H1 (cell line): ENCODE measurements around the gene KIR2DL1. TPM values are rescaled to one million over a fixed set of nuclear protein-coding genes. Genes with fewer than 3 reads are reported as not detected.
"Not testable (repeated sequence)": the region's sequence is repeated elsewhere in the genome, so short reads cannot be mapped to it uniquely, and the experiment has no call there.

Source experiments
- CTCF ChIA-PET: fragments of 300-600 bp; sonication (Branson Sonifier 250); formaldehyde crosslinking; loops from one replicate; lab custom pipeline; 2021; ENCODE audit not compliant: partially characterized antibody; lab: Charles Lee
- POLR2A ChIA-PET: fragments of 300-600 bp; sonication (Branson Sonifier 250); formaldehyde crosslinking; loops from one replicate; lab custom pipeline; 2021; ENCODE audit warnings: inconsistent platforms; ENCODE audit not compliant: partially characterized antibody; lab: Charles Lee
- DNase-seq, 2 experiments: peaks; one replicate each; pipeline versions ENCODE4 v3.0.0 to v3.0.0-alpha.2; 2010 to 2022; ENCODE audit warnings: low spot score in 2 of 2, low read depth in 1 of 2, mixed read lengths in 1 of 2
- FAIRE-seq: peaks from 2 replicates; lab custom pipeline; 2011; peaks lifted over from hg19 to GRCh38; lab: Jason Lieb, UNC
- H2AFZ ChIP-seq: 2 replicates; pipeline ENCODE4 v1.8.1; 2012; ENCODE audit warnings: low read length, inconsistent platforms
- H2AK5ac ChIP-seq: 2 replicates; pipeline ENCODE4 v1.6.1; 2013; ENCODE audit warnings: low read depth, low read length
- H2BK120ac ChIP-seq: replicated peaks from 2 replicates; pipeline ENCODE3; 2013; ENCODE audit warnings: low read depth, low read length, inconsistent platforms
- H2BK12ac ChIP-seq: 2 replicates; pipeline ENCODE4 v1.6.1; 2013; ENCODE audit warnings: low read depth, low read length
- H2BK15ac ChIP-seq: 2 replicates; pipeline ENCODE4 v1.6.1; 2013; ENCODE audit warnings: low read length
- H2BK20ac ChIP-seq: 2 replicates; pipeline ENCODE4 v1.6.1; 2013; ENCODE audit warnings: low read length
- H2BK5ac ChIP-seq: 2 replicates; pipeline ENCODE4 v1.6.1; 2013; ENCODE audit warnings: low read depth, low read length
- H3K14ac ChIP-seq: 2 replicates; pipeline ENCODE4 v1.6.1; 2013; ENCODE audit warnings: inconsistent platforms; ENCODE audit not compliant: insufficient read length
- H3K18ac ChIP-seq: 2 replicates; pipeline ENCODE4 v1.6.1; 2013; ENCODE audit warnings: low read length; ENCODE audit errors: extremely low read depth
- H3K23ac ChIP-seq: 2 replicates; pipeline ENCODE4 v1.6.1; 2013; ENCODE audit warnings: inconsistent platforms; ENCODE audit not compliant: insufficient read length
- H3K23me2 ChIP-seq: 2 replicates; pipeline ENCODE4 v1.6.1; 2013; ENCODE audit warnings: low read depth, low read length
- H3K27ac ChIP-seq: 2 replicates; pipeline ENCODE4 v1.6.1; 2011; ENCODE audit warnings: low read depth, low read length, inconsistent platforms
- H3K27me3 ChIP-seq, 4 experiments: replicated peaks in 1 of 4; 1 replicate in 1 of 4; 2 replicates in 3 of 4; pipeline versions ENCODE4 v1.6.1 to v1.8.1; 2011 to 2013; ENCODE audit warnings: low read length in 3 of 4, mild to moderate bottlenecking in 3 of 4, inconsistent platforms in 2 of 4, mixed read lengths in 2 of 4, moderate library complexity in 1 of 4; ENCODE audit not compliant: control insufficient read depth in 3 of 4, insufficient read depth in 3 of 4; ENCODE audit errors: extremely low read depth in 1 of 4
- H3K36me3 ChIP-seq, 4 experiments: 2 replicates each; pipeline versions ENCODE4 v1.6.1 to v1.8.1; 2011 to 2013; ENCODE audit warnings: mild to moderate bottlenecking in 4 of 4, low read length in 3 of 4, moderate library complexity in 2 of 4, control low read depth in 1 of 4, inconsistent platforms in 1 of 4; ENCODE audit not compliant: insufficient read depth in 4 of 4, control insufficient read depth in 2 of 4
- H3K4ac ChIP-seq: replicated peaks from 2 replicates; pipeline ENCODE3; 2013; ENCODE audit warnings: low read length, low read depth, mixed read lengths, inconsistent platforms; ENCODE audit not compliant: insufficient read length
- H3K4me1 ChIP-seq, 4 experiments: replicated peaks in 1 of 4; 1 replicate in 1 of 4; 2 replicates in 3 of 4; pipeline versions ENCODE4 v1.6.1 to v1.8.1; 2011 to 2013; ENCODE audit warnings: low read length in 3 of 4, inconsistent platforms in 2 of 4, mixed read lengths in 1 of 4; ENCODE audit not compliant: insufficient read depth in 4 of 4, control insufficient read depth in 3 of 4
- H3K4me2 ChIP-seq, 2 experiments: 2 replicates each; pipeline versions ENCODE4 v1.6.1 to v1.8.1; 2011 to 2013; ENCODE audit warnings: low read depth in 2 of 2, low read length in 2 of 2, control low read depth in 1 of 2, inconsistent platforms in 1 of 2, mild to moderate bottlenecking in 1 of 2; ENCODE audit not compliant: insufficient read depth in 1 of 2
- H3K4me3 ChIP-seq, 4 experiments: fragments of 200-600, 300-600 bp in 1 of 4; sonication (generic), shearing (Covaris generic), sonication (Bioruptor Twin) in 1 of 4; 2 replicates each; pipeline versions ENCODE4 v1.5.1 to v1.8.1; 2011 to 2016; ENCODE audit warnings: low read length in 4 of 4, low read depth in 3 of 4, control low read depth in 2 of 4, inconsistent platforms in 2 of 4, mild to moderate bottlenecking in 2 of 4, mixed read lengths in 1 of 4, moderate library complexity in 1 of 4; ENCODE audit not compliant: insufficient read depth in 2 of 4; ENCODE audit errors: extremely low read depth in 1 of 4
- H3K56ac ChIP-seq: replicated peaks from 2 replicates; pipeline ENCODE3; 2013; ENCODE audit warnings: low read depth, mild to moderate bottlenecking, mixed read lengths, low read length, inconsistent platforms; ENCODE audit not compliant: insufficient read length
- H3K79me1 ChIP-seq: 2 replicates; pipeline ENCODE4 v1.6.1; 2013; ENCODE audit warnings: low read depth, low read length, control low read depth
- H3K79me2 ChIP-seq, 2 experiments: 2 replicates each; pipeline versions ENCODE4 v1.6.1 to v1.8.1; 2012 to 2013; ENCODE audit warnings: low read length in 2 of 2, mild to moderate bottlenecking in 2 of 2, inconsistent platforms in 1 of 2; ENCODE audit not compliant: insufficient read depth in 2 of 2, control insufficient read depth in 1 of 2
- H3K9ac ChIP-seq, 4 experiments: replicated peaks in 1 of 4; 1 replicate in 1 of 4; 2 replicates in 3 of 4; pipeline versions ENCODE4 v1.6.1 to v1.8.1; 2011 to 2013; ENCODE audit warnings: low read depth in 3 of 4, low read length in 3 of 4, control low read depth in 2 of 4, mild to moderate bottlenecking in 2 of 4, moderate library complexity in 2 of 4, inconsistent platforms in 1 of 4; ENCODE audit errors: extremely low read depth in 1 of 4
- H3K9me3 ChIP-seq, 2 experiments: 2 replicates each; pipeline versions ENCODE4 v1.6.1 to v1.8.1; 2012 to 2013; ENCODE audit warnings: mild to moderate bottlenecking in 2 of 2, moderate library complexity in 2 of 2, control low read depth in 1 of 2, inconsistent platforms in 1 of 2, low read depth in 1 of 2, low read length in 1 of 2, mixed read lengths in 1 of 2; ENCODE audit not compliant: insufficient read depth in 2 of 2
- H4K20me1 ChIP-seq, 2 experiments: replicated peaks in 1 of 2; 2 replicates each; pipeline versions ENCODE3 to v1.8.1; 2011 to 2013; ENCODE audit warnings: inconsistent platforms in 2 of 2, low read length in 2 of 2, mild to moderate bottlenecking in 1 of 2; ENCODE audit not compliant: insufficient read depth in 2 of 2, control insufficient read depth in 1 of 2
- H4K5ac ChIP-seq: 2 replicates; pipeline ENCODE4 v1.6.1; 2013; ENCODE audit warnings: low read length, low read depth, mixed read lengths, inconsistent platforms; ENCODE audit not compliant: insufficient read length
- H4K8ac ChIP-seq: 2 replicates; pipeline ENCODE4 v1.8.0; 2013; ENCODE audit warnings: mild to moderate bottlenecking, moderate library complexity, low read length, inconsistent platforms; ENCODE audit not compliant: insufficient read depth; ENCODE audit errors: extremely low read depth
- H4K91ac ChIP-seq: replicated peaks from 2 replicates; pipeline ENCODE3; 2013; ENCODE audit warnings: low read length, mixed read lengths, inconsistent platforms; ENCODE audit not compliant: insufficient read length
- WGBS, 2 experiments: shearing (Covaris generic) in 1 of 2; methylation state at CpG; one replicate each; pipeline versions ENCODE4 v1.1.6 to v1.1.7; 2013 to 2015; ENCODE audit warnings: low lambda C conversion rate in 2 of 2, mixed read lengths in 2 of 2, inconsistent platforms in 1 of 2, low coverage in 1 of 2, missing lambda C conversion rate in 1 of 2; ENCODE audit not compliant: insufficient replicate concordance in 2 of 2, insufficient coverage in 1 of 2, insufficient read length in 1 of 2; ENCODE audit errors: extremely low coverage in 1 of 2, missing lambda C conversion rate in 1 of 2; 5-methylcytosine and 5-hydroxymethylcytosine counted together
- polyA plus RNA-seq, 7 experiments: library from polyadenylated mRNA; depleted of rRNA in 3 of 7; stranded (reverse) in 5 of 7; unstranded in 2 of 7; fragments of >200 nt in 5 of 7; fragments of 200-250 nt in 2 of 7; gene quantifications; 1 replicate in 5 of 7; 2 replicates in 1 of 7; 4 replicates in 1 of 7; pipeline versions ENCODE4 v1.2.1 to v1.2.3, GENCODE V29; 2011 to 2013; ENCODE audit warnings: missing spikeins in 2 of 7, mixed read lengths in 2 of 7
- total RNA-seq: library from RNA; stranded (reverse); fragmentation: NEBNext Ultra II Directional; extraction: Animal tissue kit (Norgen Biotek cat#: 25700); gene quantifications from 2 replicates; pipeline ENCODE4 v1.2.1, GENCODE V29; 2021

Gene KIR2DL1
- total and polyA plus RNA-seq, 2 of the 8 experiments (the other 6 are each of a cell fraction or from before 2014, with no cell fraction given) = not detected

DNA sequence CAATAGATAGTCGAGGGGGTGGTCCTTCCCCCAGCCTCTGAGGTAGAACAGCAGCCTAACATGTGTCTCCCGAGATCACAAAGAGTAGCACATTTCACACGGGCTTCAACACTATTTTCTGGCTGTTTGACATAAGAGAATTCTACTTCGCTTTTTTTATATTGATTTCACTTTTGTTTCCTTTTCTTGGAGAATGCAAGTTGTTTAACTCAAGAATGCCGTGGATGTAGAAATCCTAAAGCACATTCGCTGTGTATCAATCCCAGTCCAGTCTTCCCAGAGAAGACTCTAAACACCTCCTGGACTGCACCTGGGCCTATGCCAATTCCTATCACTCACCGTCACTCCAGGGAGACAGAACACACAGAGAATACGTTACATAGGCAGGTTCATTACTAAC is 58.5 kb downstream of the KIR2DL1 start:
- H3K4me2 ChIP-seq, H3K23ac ChIP-seq, H2AK5ac ChIP-seq, H3K14ac ChIP-seq, H2BK20ac ChIP-seq, H3K27me3 ChIP-seq, H2BK5ac ChIP-seq, H3K79me2 ChIP-seq, DNase-seq, H3K4me3 ChIP-seq, H4K91ac ChIP-seq, H3K27ac ChIP-seq, H4K20me1 ChIP-seq, CTCF ChIA-PET, H2BK15ac ChIP-seq, H3K36me3 ChIP-seq, POLR2A ChIA-PET, H3K4me1 ChIP-seq, H3K56ac ChIP-seq, H3K79me1 ChIP-seq, H4K8ac ChIP-seq, FAIRE-seq, H3K23me2 ChIP-seq, H2BK12ac ChIP-seq, H4K5ac ChIP-seq, H3K9ac ChIP-seq, H2AFZ ChIP-seq, H3K18ac ChIP-seq, H2BK120ac ChIP-seq, H3K4ac ChIP-seq: not testable (repeated sequence)
- H3K9me3 ChIP-seq = peaks cover 22 to 43% of the 10 kb centered on the region in 2 experiments; a peak in 3 of 4 replicates
- WGBS, 2 experiments = 71% methylated on average over 7 of the region's 8 CpGs; no CpG with 5 or more reads in 1 of the 2 experiments

DNA sequence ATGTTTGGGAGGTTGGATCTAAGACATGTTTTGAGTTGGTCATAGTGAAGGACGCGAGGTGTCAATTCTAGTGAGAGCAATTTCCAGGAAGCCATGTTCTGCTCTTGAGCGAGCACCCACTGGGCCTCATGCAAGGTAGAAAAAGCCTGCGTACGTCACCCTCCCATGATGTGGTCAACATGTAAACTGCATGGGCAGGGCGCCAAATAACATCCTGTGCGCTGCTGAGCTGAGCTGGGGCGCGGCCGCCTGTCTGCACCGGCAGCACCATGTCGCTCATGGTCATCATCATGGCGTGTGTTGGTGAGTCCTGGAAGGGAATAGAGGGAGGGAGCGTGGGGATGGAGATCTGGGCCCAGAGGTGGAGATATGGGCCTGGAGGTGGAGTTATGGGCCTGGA is 62.9 kb downstream of the KIR2DL1 start, which contains the start of gene KIR2DS4:
KIR2DS4 (plus strand) TSS at position 181 of the 400 bp plus-strand sequence.
- POLR2A ChIA-PET, H2BK12ac ChIP-seq, H2BK120ac ChIP-seq, H3K79me2 ChIP-seq, H2BK5ac ChIP-seq, H3K36me3 ChIP-seq, H3K14ac ChIP-seq, CTCF ChIA-PET, H3K79me1 ChIP-seq, H3K9ac ChIP-seq, H3K4me1 ChIP-seq, H3K4ac ChIP-seq, H3K4me2 ChIP-seq, H3K23ac ChIP-seq, H4K8ac ChIP-seq, H4K20me1 ChIP-seq, H2AK5ac ChIP-seq, H3K27ac ChIP-seq, H3K27me3 ChIP-seq, H3K23me2 ChIP-seq, H3K4me3 ChIP-seq, H2BK15ac ChIP-seq, H2AFZ ChIP-seq, DNase-seq, H3K18ac ChIP-seq, FAIRE-seq, H4K91ac ChIP-seq, H2BK20ac ChIP-seq, H3K56ac ChIP-seq, H4K5ac ChIP-seq: not testable (repeated sequence)
- 91% methylated on average over 12 of the region's 14 CpGs; no CpG with 5 or more reads in 1 of the 2 experiments for WGBS, 2 experiments
- peaks cover 36 to 68% of the 10 kb centered on the region in 2 experiments; a peak in 3 of 4 replicates for H3K9me3 ChIP-seq
